T1000 (cell line): ENCODE data around the gene SH3TC1.

Source experiments
- DNase-seq: peaks from one replicate; lab custom pipeline; 2025; ENCODE audit warnings: mixed read lengths; lab: John Stamatoyannopoulos, UW

Gene SH3TC1

GRCh38 chr4:8276358-8277240 is 77.5 kb downstream of the SH3TC1 start:
- DNase-seq = no peak

GRCh38 chr4:8277356-8278008 is 78.4 kb downstream of the SH3TC1 start:
- DNase-seq = no peak

DNA sequence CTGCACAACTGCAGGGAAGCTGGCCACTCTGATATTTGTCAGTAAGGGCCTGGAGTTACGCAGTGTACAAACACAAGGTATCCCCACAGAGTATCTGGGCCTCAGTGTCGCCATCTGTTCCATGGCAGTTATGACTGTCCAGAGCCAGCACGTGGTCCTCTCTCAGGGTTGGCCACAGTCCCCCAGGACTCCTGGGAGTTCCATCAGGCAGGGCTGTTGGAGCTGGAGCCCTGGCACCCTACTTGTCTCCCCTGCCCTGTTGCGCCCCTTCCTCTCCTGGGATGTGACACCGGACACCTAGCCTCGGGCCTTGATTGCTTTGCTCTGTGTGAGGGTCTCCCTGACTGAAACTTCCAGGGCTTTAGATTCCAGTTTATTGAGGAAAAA is 78.9 kb downstream of the SH3TC1 start:
- DNase-seq = no peak

DNA sequence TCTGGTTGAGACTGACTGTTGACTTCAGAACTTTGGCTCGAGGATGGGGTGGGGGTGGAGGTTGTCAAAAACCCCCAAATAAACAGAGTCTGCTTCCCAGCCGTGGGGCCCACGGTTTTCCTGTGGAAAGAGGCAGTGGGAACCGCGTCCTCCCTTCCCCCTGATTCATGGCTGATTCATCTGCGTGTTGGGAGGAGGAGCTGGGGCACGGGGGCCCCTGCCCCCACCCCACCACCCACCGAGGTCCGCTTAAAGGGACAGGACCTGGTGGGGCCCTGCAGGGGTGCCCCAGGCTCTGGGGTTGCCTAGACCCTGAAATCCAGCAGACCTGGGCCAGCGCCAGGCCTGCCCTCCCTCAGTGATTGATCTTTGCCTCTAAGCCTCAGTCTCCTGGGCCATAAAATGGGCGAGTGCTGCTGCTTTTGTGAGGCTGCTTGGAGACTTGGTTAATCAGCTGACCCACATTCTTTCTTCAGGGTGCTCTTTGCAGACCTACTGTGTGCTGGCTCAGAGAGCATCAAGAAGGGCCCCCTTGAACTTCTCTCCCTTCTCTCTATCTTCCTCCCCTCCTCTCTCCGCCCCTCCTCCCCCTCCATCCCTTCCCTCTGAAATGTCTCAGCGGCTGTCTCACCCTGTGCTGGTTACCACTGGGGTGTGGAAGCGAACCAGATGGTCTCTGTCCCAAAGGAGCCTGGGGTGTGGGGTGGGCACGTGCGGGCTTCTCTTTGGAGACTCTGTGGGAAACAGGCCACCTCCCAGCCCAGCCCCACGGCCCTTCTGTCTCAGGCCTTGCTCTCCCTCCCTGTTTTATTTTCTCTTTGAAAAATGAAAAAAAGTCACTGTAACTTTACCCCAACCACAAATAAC is 79.6 kb downstream of the SH3TC1 start:
- peak; percentile 51 for DNase-seq

DNA sequence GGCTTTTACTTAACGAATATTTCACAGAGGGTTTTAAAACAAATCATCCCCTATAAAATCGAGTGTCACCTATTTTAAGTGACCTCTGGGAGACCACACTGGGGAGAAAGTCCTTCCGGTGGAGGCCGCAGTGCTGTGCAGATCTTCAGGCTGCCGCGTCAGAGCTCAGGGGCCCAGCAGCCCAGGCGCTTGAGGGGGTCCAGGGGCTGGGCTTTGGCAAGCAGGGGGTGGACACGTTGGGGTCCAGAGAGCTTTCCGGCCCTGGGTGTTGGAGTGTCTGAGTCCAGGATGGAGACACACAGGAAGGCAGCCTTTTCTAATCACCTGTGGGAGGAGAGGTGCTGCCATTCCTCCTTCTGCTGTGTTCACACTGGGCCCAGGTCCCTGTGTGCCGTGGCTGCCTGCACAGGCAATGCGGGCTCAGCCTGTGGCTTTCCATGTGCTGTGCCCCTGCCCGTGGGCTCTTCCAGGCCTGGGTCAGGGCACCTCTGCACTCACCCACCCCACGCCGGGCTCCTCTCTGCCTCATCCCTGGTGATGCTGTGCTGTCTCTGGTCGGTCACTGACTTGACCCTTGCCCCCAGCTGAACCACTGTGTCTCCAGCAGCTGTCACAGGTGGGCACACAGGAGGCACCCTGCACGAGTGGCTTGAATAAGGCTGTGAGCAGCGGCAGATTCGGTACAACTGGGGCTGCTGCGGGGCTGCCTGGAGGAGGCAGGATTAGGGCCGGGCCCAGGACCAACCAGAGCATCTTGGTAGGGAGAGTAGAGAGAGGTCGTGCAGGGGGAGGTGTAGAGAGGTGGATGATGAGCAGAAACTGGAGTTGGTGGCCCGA is 80.4 kb downstream of the SH3TC1 start:
- no peak for DNase-seq

DNA sequence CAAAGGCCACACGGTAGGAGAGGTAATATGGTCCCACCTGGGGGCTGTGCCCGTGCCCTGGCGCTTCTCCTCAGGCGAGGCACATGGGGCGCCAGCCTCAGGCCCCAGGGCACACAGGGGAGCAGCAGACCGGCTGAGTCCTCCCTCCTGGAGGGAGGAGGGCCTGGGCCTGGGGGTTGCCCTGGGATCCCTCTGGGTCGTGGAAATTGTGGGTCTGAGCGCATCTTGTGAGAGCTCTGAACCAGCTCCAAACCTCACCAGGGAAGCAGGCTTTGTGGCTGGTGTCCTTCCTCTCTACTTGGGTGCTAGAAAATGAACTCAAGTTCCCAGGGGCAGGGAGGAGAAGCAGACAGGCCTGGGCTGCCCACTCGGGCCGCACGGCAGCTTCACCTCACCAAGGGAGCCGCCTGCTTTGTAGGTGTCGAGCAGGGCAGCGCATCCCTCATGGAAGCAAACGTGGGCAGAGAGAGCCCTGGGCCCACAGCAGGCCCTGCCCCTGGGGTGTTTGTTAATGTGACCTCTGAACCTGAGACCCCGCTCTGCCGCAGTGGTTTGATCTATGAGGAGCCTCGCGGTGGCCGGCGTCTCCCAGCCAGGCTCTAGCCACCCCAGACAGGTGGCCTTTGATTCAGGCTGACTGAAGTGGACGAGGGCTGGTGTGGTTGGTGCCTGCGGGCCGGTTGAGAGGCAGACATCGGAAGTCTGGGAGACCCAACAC is 81.2 kb downstream of the SH3TC1 start:
- no peak for DNase-seq

- no peak for DNase-seq
These were observed 81.9 kb downstream of the SH3TC1 start for GRCh38 chr4:8280876-8281440.

GRCh38 chr4:8281519-8282133 is 82.5 kb downstream of the SH3TC1 start:
- DNase-seq = no peak

DNA sequence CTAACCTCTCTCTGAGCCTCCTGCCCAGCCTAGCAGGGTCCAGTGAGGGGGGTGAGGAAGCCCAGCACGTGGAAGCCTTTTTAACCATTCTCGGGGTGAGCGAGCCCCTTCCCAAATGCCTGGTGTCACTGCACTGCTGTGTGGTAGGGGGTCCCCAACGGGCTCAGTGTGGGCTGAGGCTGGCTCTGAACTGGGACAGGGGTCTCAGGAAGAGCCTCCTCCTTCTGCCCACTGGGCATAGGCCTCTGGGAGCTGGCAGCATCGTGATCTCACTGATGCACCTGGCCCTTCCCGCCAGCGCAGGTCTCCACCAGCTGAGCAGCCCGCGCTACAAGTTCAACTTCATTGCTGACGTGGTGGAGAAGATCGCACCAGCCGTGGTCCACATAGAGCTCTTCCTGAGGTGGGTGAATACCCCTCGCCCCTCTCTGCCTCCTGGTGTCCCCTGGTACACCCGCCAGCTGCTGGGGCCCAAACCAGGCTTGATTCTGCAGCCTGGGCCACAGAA is 83.1 kb downstream of the SH3TC1 start:
- no peak for DNase-seq

DNA sequence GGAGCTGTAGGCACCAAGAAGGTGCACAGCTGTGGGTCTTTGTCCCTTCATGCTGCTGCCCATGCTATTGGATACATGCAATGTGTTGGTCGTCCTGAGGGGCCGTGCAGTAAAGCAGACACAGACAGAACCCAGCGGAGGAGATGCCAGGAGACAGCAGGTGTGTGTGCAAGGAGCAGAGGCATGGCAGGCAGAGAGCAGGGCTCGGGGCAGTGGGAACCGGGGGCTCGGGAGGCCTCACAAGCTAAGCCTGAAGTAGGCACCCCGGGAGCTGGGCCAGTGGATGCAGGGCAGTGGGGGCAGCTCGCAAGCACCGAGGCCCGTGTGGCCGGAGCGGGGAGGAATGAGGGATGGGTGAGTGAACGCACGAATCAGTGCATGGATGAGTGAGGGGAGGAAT is 83.7 kb downstream of the SH3TC1 start:
- DNase-seq = no peak

- no peak for DNase-seq
These were observed 84.1 kb downstream of the SH3TC1 start for GRCh38 chr4:8283161-8283560.

- DNase-seq = no peak
These were observed 84.6 kb downstream of the SH3TC1 start for GRCh38 chr4:8283631-8284121.

DNA sequence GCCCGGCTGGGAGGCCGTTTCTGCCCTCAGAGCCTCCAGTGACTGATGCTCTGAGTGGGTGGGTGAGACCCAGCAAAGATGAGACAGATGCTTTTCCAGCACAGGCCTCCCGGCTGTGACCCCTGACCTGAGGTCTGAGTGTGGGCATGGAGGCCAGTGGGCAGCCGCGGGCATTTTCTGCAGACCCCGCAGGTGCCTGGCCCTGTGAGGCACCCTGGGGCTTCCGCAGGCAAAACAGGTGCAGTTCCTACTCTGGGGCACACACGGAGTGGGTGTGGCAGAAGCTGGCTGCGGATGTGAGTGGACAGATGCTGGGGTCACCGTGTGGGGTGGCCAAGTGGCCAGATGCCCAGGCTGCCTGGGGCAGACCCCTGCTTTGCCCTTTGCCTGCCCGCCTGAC is 85.3 kb downstream of the SH3TC1 start:
- no peak for DNase-seq

GRCh38 chr4:8285143-8285975 is 86.3 kb downstream of the SH3TC1 start:
- DNase-seq = no peak

DNA sequence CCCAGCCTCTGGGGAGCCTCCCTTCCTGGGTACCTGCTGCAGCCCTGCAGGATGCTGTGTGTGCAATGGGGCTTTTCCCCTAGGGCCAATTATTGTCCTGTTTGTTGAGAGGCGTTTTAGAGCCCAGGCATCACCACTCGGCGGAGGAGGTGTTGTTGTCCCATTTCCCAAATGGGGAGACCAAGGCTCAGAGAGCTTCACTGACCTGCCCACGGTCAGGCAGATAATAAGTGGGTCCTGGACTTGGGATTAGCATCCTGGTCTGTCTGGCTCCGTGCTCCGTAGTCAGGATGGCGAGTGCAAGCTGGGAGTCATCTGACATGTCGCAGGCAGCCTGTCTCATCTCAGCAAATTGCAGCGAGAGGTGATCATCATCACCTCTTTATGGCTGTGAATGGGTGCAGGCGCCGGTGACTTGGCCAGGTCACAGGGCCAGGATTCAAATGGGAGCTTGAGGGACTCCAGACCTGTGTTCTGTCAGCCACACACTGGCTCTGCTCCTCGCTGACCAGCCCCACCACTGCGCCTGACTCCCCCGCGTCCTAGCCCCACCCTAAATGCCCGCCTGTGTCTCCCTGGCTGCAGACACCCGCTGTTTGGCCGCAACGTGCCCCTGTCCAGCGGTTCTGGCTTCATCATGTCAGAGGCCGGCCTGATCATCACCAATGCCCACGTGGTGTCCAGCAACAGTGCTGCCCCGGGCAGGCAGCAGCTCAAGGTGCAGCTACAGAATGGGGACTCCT is 87.1 kb downstream of the SH3TC1 start:
- no peak for DNase-seq

DNA sequence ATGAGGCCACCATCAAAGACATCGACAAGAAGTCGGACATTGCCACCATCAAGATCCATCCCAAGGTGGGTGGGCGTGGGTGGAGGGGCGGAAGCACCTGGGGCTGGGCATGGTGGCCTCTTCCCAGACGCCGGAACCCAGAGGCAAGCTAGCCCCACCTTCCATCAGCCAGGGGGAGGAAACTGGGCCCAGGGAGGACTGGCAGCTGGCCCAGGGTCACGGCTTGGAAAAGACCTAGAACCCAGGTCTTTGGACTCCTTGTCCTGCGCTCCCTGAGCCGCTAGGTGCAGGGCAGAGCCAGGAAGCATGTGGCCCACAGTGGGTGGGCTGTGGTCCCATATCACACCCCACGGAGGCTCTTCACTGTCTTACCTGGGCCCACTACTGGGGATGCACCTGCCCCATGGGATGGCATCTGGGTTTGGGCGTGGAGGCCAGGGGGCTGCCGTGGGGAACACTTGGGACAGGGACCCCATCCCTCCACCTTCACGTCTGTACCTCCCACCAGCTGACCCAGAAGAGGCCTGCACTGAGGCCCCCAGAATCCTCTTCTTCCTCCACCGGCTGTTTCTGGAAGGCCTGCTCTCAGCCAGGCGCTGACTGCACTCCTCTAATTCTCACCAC is 87.7 kb downstream of the SH3TC1 start:
- no peak for DNase-seq
